HepG2 (cell line): ENCODE results near the gene C16orf89. TPM values are rescaled to one million over a fixed set of nuclear protein-coding genes. Genes with fewer than 3 reads are reported as not detected.

Experiments
- ATF7 ChIP-seq, 2 experiments: fragments of 450-650 bp in 1 of 2; sonication (generic) in 1 of 2; formaldehyde crosslinking in 1 of 2; IDR thresholded peaks; 2 replicates each; pipeline versions ENCODE4 v1.4.0 to v1.6.1; 2016 to 2020; ENCODE audit warnings: antibody characterized with exemption in 1 of 2, mild to moderate bottlenecking in 1 of 2, missing genetic modification reagents in 1 of 2
- KDM4B ChIP-seq: sonication (generic); formaldehyde crosslinking; IDR thresholded peaks from 2 replicates; pipeline ENCODE4 v1.4.0; 2020; ENCODE audit warnings: missing genetic modification reagents
- RNF2 ChIP-seq: fragments of 450-650 bp; conservative IDR thresholded peaks from 2 replicates; pipeline ENCODE4 v1.6.1; 2016; ENCODE audit warnings: low read depth
- TERF1 ChIP-seq: sonication (generic); formaldehyde crosslinking; IDR thresholded peaks from 2 replicates; pipeline ENCODE4 v1.8.0; 2022; ENCODE audit warnings: mild to moderate bottlenecking, missing genetic modification reagents, moderate library complexity
- TFE3 ChIP-seq: IDR thresholded peaks from 2 replicates; pipeline ENCODE4 v1.6.1; 2016
- XRCC5 ChIP-seq: fragments of 200-400 bp; formaldehyde crosslinking; optimal IDR thresholded peaks from 2 replicates; pipeline ENCODE3; 2017; ENCODE audit warnings: mild to moderate bottlenecking, low read length
- ZFX ChIP-seq: sonication (generic); formaldehyde crosslinking; IDR thresholded peaks from 2 replicates; pipeline ENCODE4 v1.4.0; 2020; ENCODE audit warnings: mild to moderate bottlenecking, low read depth, missing genetic modification reagents, moderate library complexity
- ZNF382 ChIP-seq: sonication (generic); formaldehyde crosslinking; IDR thresholded peaks from 2 replicates; pipeline ENCODE4 v1.5.0; 2020; ENCODE audit warnings: missing genetic modification reagents, mild to moderate bottlenecking, borderline replicate concordance
- polyA plus RNA-seq, 8 experiments: library from polyadenylated mRNA; depleted of rRNA in 3 of 8; stranded (reverse) in 7 of 8; unstranded in 1 of 8; fragments of >200 nt; fragmentation: Illumina TruSeq in 4 of 8; extraction: Trizol in 4 of 8; gene quantifications; 2 replicates each; pipeline versions ENCODE4 v1.2.1 to v1.2.3, GENCODE V29; 2011 to 2016; ENCODE audit warnings: low read depth in 4 of 8, missing spikeins in 1 of 8, mixed read lengths in 1 of 8; ENCODE audit not compliant: insufficient read depth in 1 of 8
- total RNA-seq, 5 experiments: library from RNA; depleted of rRNA; stranded (reverse); fragments of >200 nt; fragmentation: Illumina TruSeq; extraction: Trizol; gene quantifications; 2 replicates each; pipeline ENCODE4 v1.2.3, GENCODE V29; 2016; ENCODE audit warnings: low read depth in 1 of 5
- TF ChIP-seq, protein P1 (sequence below): sonication (generic); formaldehyde crosslinking; IDR thresholded peaks from 2 replicates; pipeline ENCODE4 v1.4.0; 2020; ENCODE audit warnings: low read depth, mild to moderate bottlenecking, missing genetic modification reagents
- TF ChIP-seq, protein P2 (sequence below): sonication (generic); formaldehyde crosslinking; IDR thresholded peaks from 2 replicates; pipeline ENCODE4 v1.8.0; 2022; ENCODE audit warnings: mild to moderate bottlenecking, missing genetic modification reagents; ENCODE audit not compliant: insufficient replicate concordance

Gene C16orf89
- total and polyA plus RNA-seq, 2 of the 13 experiments (the other 11 are each of a cell fraction or from before 2014, with no cell fraction given), result 1.9 to 3.4 TPM

GRCh38 chr16:5035909-5036227 is 29.9 kb downstream of the C16orf89 start (continued):
- TF ChIP-seq RNF2, result no peak
- peak; percentile 3; the same call in 1 of the 2 replicates for TF ChIP-seq ZFX
- no peak for TF ChIP-seq TFE3
- TF ChIP-seq, protein P1, sequence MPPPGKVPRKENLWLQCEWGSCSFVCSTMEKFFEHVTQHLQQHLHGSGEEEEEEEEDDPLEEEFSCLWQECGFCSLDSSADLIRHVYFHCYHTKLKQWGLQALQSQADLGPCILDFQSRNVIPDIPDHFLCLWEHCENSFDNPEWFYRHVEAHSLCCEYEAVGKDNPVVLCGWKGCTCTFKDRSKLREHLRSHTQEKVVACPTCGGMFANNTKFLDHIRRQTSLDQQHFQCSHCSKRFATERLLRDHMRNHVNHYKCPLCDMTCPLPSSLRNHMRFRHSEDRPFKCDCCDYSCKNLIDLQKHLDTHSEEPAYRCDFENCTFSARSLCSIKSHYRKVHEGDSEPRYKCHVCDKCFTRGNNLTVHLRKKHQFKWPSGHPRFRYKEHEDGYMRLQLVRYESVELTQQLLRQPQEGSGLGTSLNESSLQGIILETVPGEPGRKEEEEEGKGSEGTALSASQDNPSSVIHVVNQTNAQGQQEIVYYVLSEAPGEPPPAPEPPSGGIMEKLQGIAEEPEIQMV, result 0 out of 2 replicates have a peak, but pooled peaks have one; percentile 13
- TF ChIP-seq, protein P2, sequence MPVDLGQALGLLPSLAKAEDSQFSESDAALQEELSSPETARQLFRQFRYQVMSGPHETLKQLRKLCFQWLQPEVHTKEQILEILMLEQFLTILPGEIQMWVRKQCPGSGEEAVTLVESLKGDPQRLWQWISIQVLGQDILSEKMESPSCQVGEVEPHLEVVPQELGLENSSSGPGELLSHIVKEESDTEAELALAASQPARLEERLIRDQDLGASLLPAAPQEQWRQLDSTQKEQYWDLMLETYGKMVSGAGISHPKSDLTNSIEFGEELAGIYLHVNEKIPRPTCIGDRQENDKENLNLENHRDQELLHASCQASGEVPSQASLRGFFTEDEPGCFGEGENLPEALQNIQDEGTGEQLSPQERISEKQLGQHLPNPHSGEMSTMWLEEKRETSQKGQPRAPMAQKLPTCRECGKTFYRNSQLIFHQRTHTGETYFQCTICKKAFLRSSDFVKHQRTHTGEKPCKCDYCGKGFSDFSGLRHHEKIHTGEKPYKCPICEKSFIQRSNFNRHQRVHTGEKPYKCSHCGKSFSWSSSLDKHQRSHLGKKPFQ (CRISPR knock-in tag), result peak; percentile 44
- TF ChIP-seq TERF1, result 0 out of 2 replicates have a peak, but pooled peaks have one; percentile 39
- peak; percentile 69 for TF ChIP-seq ATF7 (IDR thresholded peaks at IDR 0.05)
- TF ChIP-seq ATF7 (CRISPR knock-in tag; IDR thresholded peaks at IDR 0.05), result no peak
- 0 out of 2 replicates have a peak, but pooled peaks have one; percentile 3 for TF ChIP-seq KDM4B (CRISPR knock-in tag)
- no peak for TF ChIP-seq XRCC5
- TF ChIP-seq ZNF382 (CRISPR knock-in tag), result no peak
